OCI-LY7 (cell line): ENCODE measurements around the gene LRRN3.

Experiments
- EZH2phosphoT487 ChIP-seq: fragments of 200-600 bp; sonication (generic); IDR thresholded peaks from 2 replicates; pipeline ENCODE4 v1.6.1; 2018; ENCODE audit warnings: low read depth, borderline replicate concordance, mild to moderate bottlenecking, mixed run types, antibody characterized with exemption, low read length, moderate library complexity, mixed read lengths
- TF ChIP-seq, protein P1 (sequence below): fragments of 200-600 bp; sonication (generic); conservative IDR thresholded peaks from 2 replicates; pipeline ENCODE4 v1.5.1; 2014; ENCODE audit warnings: mild to moderate bottlenecking, antibody characterized with exemption, low read length, moderate library complexity, mixed read lengths

DNA sequence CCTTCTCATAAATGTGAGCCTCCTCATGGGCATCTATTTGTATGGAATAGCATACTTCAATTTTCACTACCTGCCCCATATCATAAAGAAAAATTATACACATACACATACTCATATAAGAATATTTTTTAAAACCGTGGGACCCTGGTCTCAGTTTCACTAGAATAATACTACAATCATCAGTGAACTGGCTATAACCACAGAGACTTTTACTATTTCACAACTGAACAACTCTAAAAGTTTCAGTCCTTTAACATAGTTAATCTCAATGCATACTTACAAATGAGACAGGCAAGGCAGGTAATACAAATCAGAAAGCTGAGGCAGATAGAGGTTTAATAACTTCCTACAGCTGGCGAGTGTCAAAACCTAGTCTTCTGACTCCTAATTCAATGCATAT is 83.1 kb downstream of the LRRN3 start:
- TF ChIP-seq, protein P1, sequence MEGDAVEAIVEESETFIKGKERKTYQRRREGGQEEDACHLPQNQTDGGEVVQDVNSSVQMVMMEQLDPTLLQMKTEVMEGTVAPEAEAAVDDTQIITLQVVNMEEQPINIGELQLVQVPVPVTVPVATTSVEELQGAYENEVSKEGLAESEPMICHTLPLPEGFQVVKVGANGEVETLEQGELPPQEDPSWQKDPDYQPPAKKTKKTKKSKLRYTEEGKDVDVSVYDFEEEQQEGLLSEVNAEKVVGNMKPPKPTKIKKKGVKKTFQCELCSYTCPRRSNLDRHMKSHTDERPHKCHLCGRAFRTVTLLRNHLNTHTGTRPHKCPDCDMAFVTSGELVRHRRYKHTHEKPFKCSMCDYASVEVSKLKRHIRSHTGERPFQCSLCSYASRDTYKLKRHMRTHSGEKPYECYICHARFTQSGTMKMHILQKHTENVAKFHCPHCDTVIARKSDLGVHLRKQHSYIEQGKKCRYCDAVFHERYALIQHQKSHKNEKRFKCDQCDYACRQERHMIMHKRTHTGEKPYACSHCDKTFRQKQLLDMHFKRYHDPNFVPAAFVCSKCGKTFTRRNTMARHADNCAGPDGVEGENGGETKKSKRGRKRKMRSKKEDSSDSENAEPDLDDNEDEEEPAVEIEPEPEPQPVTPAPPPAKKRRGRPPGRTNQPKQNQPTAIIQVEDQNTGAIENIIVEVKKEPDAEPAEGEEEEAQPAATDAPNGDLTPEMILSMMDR = no peak
- no peak for TF ChIP-seq EZH2phosphoT487
